K562 (cell line): Measurements from ENCODE around the gene ADD1. TPM values are rescaled to one million over a fixed set of nuclear protein-coding genes. Genes with fewer than 3 reads are reported as not detected.

Source experiments
- ATAC-seq: fragments of 200-7000 bp; cut with Tn5 transposase; 3 replicates; pipeline ENCODE4 v1.9.1; 2020; ENCODE audit warnings: moderate library complexity
- BruUV-seq: library from RNA; stranded (reverse); fragments of 400-500 nt; replicated peaks from 2 replicates; lab custom pipeline; 2021; lab: Mats Ljungman, UMichigan
- CTCF ChIA-PET: fragments of 300-600 bp; formaldehyde crosslinking; extraction: SDS; loops from one replicate; lab custom pipeline; 2021; ENCODE audit warnings: low intra/inter-chr PET ratio; lab: Yijun Ruan, JAX
- POLR2A ChIA-PET: fragments of 300-600, 350-650 bp; sonication (Branson Sonifier 250); formaldehyde crosslinking; extraction: SDS; loops from one replicate; lab custom pipeline; 2021; ENCODE audit warnings: antibody characterized with exemption, inconsistent platforms; lab: Yijun Ruan, JAX
- DNase-seq, 4 experiments: peaks; one replicate each; pipeline versions ENCODE4 v3.0.0 to v3.0.0-alpha.2; 2011 to 2018; ENCODE audit warnings: low spot score in 3 of 4, mixed read lengths in 3 of 4; ENCODE audit errors: extremely low read depth in 1 of 4
- FAIRE-seq: peaks from 2 replicates; lab custom pipeline; 2011; peaks lifted over from hg19 to GRCh38; lab: Jason Lieb, UNC
- H2AFZ ChIP-seq: 2 replicates; pipeline ENCODE4 v1.6.0; 2011; ENCODE audit warnings: low read depth, low read length, control low read depth, inconsistent platforms
- H3K27ac ChIP-seq: fragments of 200-600 bp; 3 replicates; pipeline ENCODE4 v1.8.0; 2011; ENCODE audit warnings: low read depth, mild to moderate bottlenecking, control low read depth, inconsistent platforms, low read length, moderate library complexity, mixed read lengths; ENCODE audit errors: extremely low read depth
- H3K27me3 ChIP-seq, 2 experiments: fragments of 300-600 bp in 1 of 2; 2 replicates in 1 of 2; 3 replicates in 1 of 2; pipeline versions ENCODE4 v1.6.0 to v1.8.0; 2011; ENCODE audit warnings: inconsistent platforms in 2 of 2, low read length in 2 of 2, mild to moderate bottlenecking in 1 of 2, mixed read lengths in 1 of 2, moderate library complexity in 1 of 2; ENCODE audit not compliant: control insufficient read depth in 2 of 2, insufficient read depth in 2 of 2
- H3K36me3 ChIP-seq: fragments of 300-600 bp; 3 replicates; pipeline ENCODE4 v1.8.0; 2011; ENCODE audit warnings: mild to moderate bottlenecking, low read length, inconsistent platforms; ENCODE audit not compliant: control insufficient read depth, insufficient read depth
- H3K4me1 ChIP-seq, 2 experiments: fragments of 200-600 bp in 1 of 2; replicated peaks in 1 of 2; 2 replicates in 1 of 2; 3 replicates in 1 of 2; pipeline versions ENCODE4 v1.5.1 to v1.8.0; 2011; ENCODE audit warnings: inconsistent platforms in 2 of 2, low read length in 2 of 2, mild to moderate bottlenecking in 1 of 2, mixed read lengths in 1 of 2, moderate library complexity in 1 of 2; ENCODE audit not compliant: control insufficient read depth in 2 of 2, insufficient read depth in 2 of 2
- H3K4me2 ChIP-seq: 2 replicates; pipeline ENCODE4 v1.6.1; 2011; ENCODE audit warnings: low read length, control low read depth, inconsistent platforms, mixed read lengths; ENCODE audit not compliant: insufficient read depth
- H3K4me3 ChIP-seq: fragments of 200-600 bp; sonication (generic), shearing (Covaris generic); 2 replicates; pipeline ENCODE4 v1.5.1; 2016; ENCODE audit warnings: control low read depth, inconsistent platforms
- H3K79me2 ChIP-seq: fragments of 200-600 bp; 3 replicates; pipeline ENCODE4 v1.8.0; 2011; ENCODE audit warnings: low read length, inconsistent platforms; ENCODE audit not compliant: control insufficient read depth, insufficient read depth
- H3K9ac ChIP-seq, 2 experiments: 2 replicates each; pipeline versions ENCODE4 v1.6.0 to v1.6.1; 2011; ENCODE audit warnings: low read depth in 2 of 2, low read length in 2 of 2, control low read depth in 1 of 2, inconsistent platforms in 1 of 2, mild to moderate bottlenecking in 1 of 2, mixed read lengths in 1 of 2; ENCODE audit not compliant: insufficient read depth in 1 of 2
- H3K9me1 ChIP-seq: one replicate; pipeline ENCODE4 v1.6.0; 2011; ENCODE audit warnings: inconsistent platforms, mild to moderate bottlenecking, low read length, moderate library complexity; ENCODE audit not compliant: control insufficient read depth, insufficient read depth
- H3K9me3 ChIP-seq: replicated peaks from 2 replicates; pipeline ENCODE4 v1.5.1; 2011; ENCODE audit warnings: low read depth, low read length, inconsistent platforms; ENCODE audit not compliant: control insufficient read depth, insufficient read depth
- H4K20me1 ChIP-seq: replicated peaks from 2 replicates; pipeline ENCODE4 v1.6.1; 2011; ENCODE audit warnings: low read length, inconsistent platforms, mixed read lengths; ENCODE audit not compliant: control insufficient read depth, insufficient read depth
- CLOCK ChIP-seq: fragments of 250-450 bp; sonication (Bioruptor Pico); IDR thresholded peaks from 2 replicates; pipeline ENCODE4 v1.4.0; 2020; ENCODE audit warnings: mild to moderate bottlenecking, moderate library complexity, borderline replicate concordance
- CTCF ChIP-seq, 3 experiments: IDR thresholded peaks in 2 of 3; conservative IDR thresholded peaks in 1 of 3; 2 replicates each; pipeline ENCODE4 v1.5.1; 2011 to 2012; ENCODE audit warnings: low read length in 3 of 3, mild to moderate bottlenecking in 3 of 3, control low read depth in 2 of 3, improper control_type of control experiment in 1 of 3, inconsistent platforms in 1 of 3, low read depth in 1 of 3, mixed read lengths in 1 of 3, moderate library complexity in 1 of 3; ENCODE audit not compliant: insufficient read depth in 2 of 3
- ELK3 ChIP-seq: fragments of 450-650 bp; formaldehyde crosslinking; IDR thresholded peaks from 2 replicates; pipeline ENCODE4 v1.4.0; 2020; ENCODE audit warnings: mild to moderate bottlenecking
- HIVEP1 ChIP-seq: fragments of 250-450 bp; sonication (Bioruptor Pico); IDR thresholded peaks from 2 replicates; pipeline ENCODE4 v1.4.0; 2020; ENCODE audit warnings: mild to moderate bottlenecking
- PCBP1 ChIP-seq: fragments of 200-400 bp; formaldehyde crosslinking; IDR thresholded peaks from 2 replicates; pipeline ENCODE4 v1.6.1; 2018; ENCODE audit warnings: mild to moderate bottlenecking, low read depth, low read length; ENCODE audit not compliant: poor library complexity, severe bottlenecking
- POLR2G ChIP-seq: fragments of 200-400 bp; formaldehyde crosslinking; IDR thresholded peaks from 2 replicates; pipeline ENCODE4 v1.6.1; 2017; ENCODE audit warnings: low read depth, mild to moderate bottlenecking, antibody characterized with exemption, low read length, moderate library complexity
- RBFOX2 ChIP-seq: fragments of 200-400 bp; formaldehyde crosslinking; IDR thresholded peaks from 2 replicates; pipeline ENCODE4 v1.6.1; 2017; ENCODE audit warnings: low read depth, mild to moderate bottlenecking, low read length, moderate library complexity
- ZNF740 ChIP-seq, 3 experiments: fragments of 200-800 bp in 1 of 3; sonication (Bioruptor generic) in 1 of 3; sonication (generic) in 1 of 3; formaldehyde crosslinking in 1 of 3; IDR thresholded peaks; 2 replicates each; pipeline versions ENCODE4 v1.6.1 to v1.8.0; 2016 to 2022; ENCODE audit warnings: mild to moderate bottlenecking in 2 of 3, missing compliant biosample characterization in 2 of 3, missing genetic modification characterization in 2 of 3, missing genetic modification reagents in 1 of 3
- WGBS: fragments of 100-300 bp; shearing (Covaris generic); methylation state at CpG from one replicate; pipeline ENCODE4 v1.1.6; 2016; ENCODE audit warnings: low coverage, mixed read lengths; ENCODE audit not compliant: insufficient coverage; ENCODE audit errors: missing lambda C conversion rate; 5-methylcytosine and 5-hydroxymethylcytosine counted together
- in situ Hi-C: fragments of 300-500 bp; cut with MboI; formaldehyde crosslinking; loops from 4 replicates; pipeline ENCODE4 v1.15.0; 2018; ENCODE audit warnings: inconsistent platforms, mixed read lengths
- intact Hi-C: fragments of 100-400 bp; cut with micrococcal nuclease; formaldehyde crosslinking; loops from 2 replicates; pipeline ENCODE4 v1.14.2; 2022
- polyA plus RNA-seq, 8 experiments: library from polyadenylated mRNA; depleted of rRNA in 4 of 8; stranded (reverse) in 5 of 8; unstranded in 3 of 8; fragments of >200 nt; fragmentation: Nextera tagmentation in 2 of 8; fragmentation: Illumina TruSeq in 1 of 8; extraction: Ambion mirVana in 2 of 8; extraction: Trizol in 1 of 8; gene quantifications; 2 replicates each; pipeline versions ENCODE4 v1.2.1 to v1.2.3, GENCODE V29; 2011 to 2014; ENCODE audit warnings: inconsistent platforms in 1 of 8, missing spikeins in 1 of 8
- total RNA-seq, 7 experiments: library from RNA; depleted of rRNA in 6 of 7; stranded (reverse); fragments of >200 nt in 6 of 7; fragmentation: Illumina TruSeq in 2 of 7; extraction: Trizol in 2 of 7; gene quantifications; 2 replicates each; pipeline versions ENCODE4 v1.2.1 to v1.2.3, GENCODE V29; 2011 to 2021; ENCODE audit warnings: low replicate concordance in 1 of 7

Gene ADD1
- total and polyA plus RNA-seq, 9 of the 15 experiments (the other 6 are each of a cell fraction or from before 2014, with no cell fraction given) = 17.5 to 153 (median 74.0) TPM

GRCh38 chr4:2799971-2800690 lies 43.5 kb upstream of the ADD1 start:
- no peak overlapping the region for H3K27ac ChIP-seq
- H3K4me2 ChIP-seq = no peak overlapping the region
- no peaks in the 10 kb centered on the region for H3K36me3 ChIP-seq
- DNase-seq = no peak
- no peaks in the 10 kb centered on the region; the same call in 2 of the 3 replicates for H3K79me2 ChIP-seq
- ChIA-PET CTCF (no interaction called here), POLR2A (interaction anchor here (0.7 to 1.6 kb wide), 6 partner anchors 9 to 331 kb away, joined by 3 to 5 read pairs (median 4); partner anchors contain the start of gene RNF4)
- H3K9me1 ChIP-seq = peaks cover 2% of the 10 kb centered on the region
- no peak for FAIRE-seq
- peaks cover 17 to 86% of the 10 kb centered on the region in 2 experiments; a peak in 4 of 5 replicates for H3K4me1 ChIP-seq
- in situ Hi-C loops (no loop called here), intact Hi-C loops (no loop called here)
- no peak overlapping the region for H3K4me3 ChIP-seq
- no peaks in the 10 kb centered on the region for H3K9me3 ChIP-seq
- no TSS peak for BruUV-seq
- peak overlapping the region; percentile 70; the same call in 1 of the 2 replicates for H2AFZ ChIP-seq
- WGBS = 85% methylated on average over 21 of the region's 23 CpGs
- no peaks in the 10 kb centered on the region for H3K27me3 ChIP-seq
- no peaks in the 10 kb centered on the region for H4K20me1 ChIP-seq
- H3K9ac ChIP-seq = peak overlapping the region in 1 of 2 experiments; percentile 89; a peak in 2 of 4 replicates
- no peak for ATAC-seq
- TF ChIP-seq PCBP1 (peak; percentile 48), POLR2G (peak; percentile 1; the same call in 1 of the 2 replicates), RBFOX2 (peak; percentile 47), ZNF740 (CRISPR knock-in tag; IDR thresholded peaks at IDR 0.05) (peak; percentile 81; the same call in 1 of the 2 replicates), ZNF740 (tag; IDR thresholded peaks at IDR 0.05) (no peak), ELK3 (CRISPR knock-in tag) (no peak), HIVEP1 (CRISPR knock-in tag) (no peak), CTCF (IDR thresholded peaks at IDR 0.05 in 2 of 3, conservative IDR thresholded peaks at IDR 0.05 in 1 of 3; ENCODE audit: insufficient read depth in 2 of 3, low read depth in 1 of 3, low read length in 3 of 3) (0 out of 6 replicates have a peak, but pooled peaks of 2 of the 3 experiments have one; percentile 11 to 12), CLOCK (no peak)
